Pons (tissue), 1 donor: ENCODE results near the gene CACNA2D2.

Source experiments
- DNase-seq: peaks from one replicate; pipeline ENCODE4 v3.0.0-alpha.2; 2016; ENCODE audit warnings: low spot score

CACNA2D2 gene

GRCh38 chr3:50502225-50502583 lies 1.2 kb downstream of the CACNA2D2 start:
- DNase-seq = no peak

- DNase-seq = no peak
Measured at GRCh38 chr3:50495609-50496423, 7.6 kb downstream of the CACNA2D2 start.

GRCh38 chr3:50494126-50494525 lies 9.3 kb downstream of the CACNA2D2 start:
- no peak for DNase-seq

- DNase-seq = no peak
Measured at GRCh38 chr3:50493623-50494022, 9.8 kb downstream of the CACNA2D2 start.

- no peak for DNase-seq
Measured at GRCh38 chr3:50493086-50493485, 10.3 kb downstream of the CACNA2D2 start.

- no peak for DNase-seq
Measured at GRCh38 chr3:50491023-50491422, 12.4 kb downstream of the CACNA2D2 start.

- DNase-seq = no peak
Measured at GRCh38 chr3:50490424-50490823, 13.0 kb downstream of the CACNA2D2 start.

GRCh38 chr3:50487181-50487580 lies 16.3 kb downstream of the CACNA2D2 start:
- DNase-seq = no peak

GRCh38 chr3:50486219-50486888 lies 17.1 kb downstream of the CACNA2D2 start:
- DNase-seq = no peak

GRCh38 chr3:50484722-50485121 lies 18.7 kb downstream of the CACNA2D2 start:
- DNase-seq = no peak

- no peak for DNase-seq
Measured at GRCh38 chr3:50483374-50483773, 20.1 kb downstream of the CACNA2D2 start.

GRCh38 chr3:50481992-50482391 lies 21.4 kb downstream of the CACNA2D2 start:
- no peak for DNase-seq

GRCh38 chr3:50480471-50480870 lies 23.0 kb downstream of the CACNA2D2 start:
- no peak for DNase-seq

GRCh38 chr3:50479523-50479922 lies 23.9 kb downstream of the CACNA2D2 start:
- DNase-seq = no peak

- DNase-seq = no peak
Measured at GRCh38 chr3:50478671-50479260, 24.7 kb downstream of the CACNA2D2 start.

- no peak for DNase-seq
Measured at GRCh38 chr3:50478051-50478450, 25.4 kb downstream of the CACNA2D2 start.

- DNase-seq = no peak
Measured at GRCh38 chr3:50475348-50475747, 28.1 kb downstream of the CACNA2D2 start.

GRCh38 chr3:50474717-50475116 lies 28.7 kb downstream of the CACNA2D2 start:
- peak; percentile 3 for DNase-seq

GRCh38 chr3:50473768-50474167 lies 29.7 kb downstream of the CACNA2D2 start:
- DNase-seq = peak; percentile 2

- DNase-seq = no peak
Measured at GRCh38 chr3:50472958-50473357, 30.5 kb downstream of the CACNA2D2 start.

- DNase-seq = no peak
Measured at GRCh38 chr3:50470658-50471057, 32.8 kb downstream of the CACNA2D2 start.

GRCh38 chr3:50467919-50468318 lies 35.5 kb downstream of the CACNA2D2 start:
- DNase-seq = no peak

GRCh38 chr3:50466177-50466576 lies 37.3 kb downstream of the CACNA2D2 start:
- no peak for DNase-seq
